ENCODE measurements around the gene EVC2. TPM values are rescaled to one million over a fixed set of nuclear protein-coding genes. Genes with fewer than 3 reads are reported as not detected.
"Not testable (repeated sequence)": the region's sequence is repeated elsewhere in the genome, so short reads cannot be mapped to it uniquely, and the experiment has no call there.

The EVC2 gene
- total RNA-seq, 1 experiment from 2014 or later = 1.3 TPM

GRCh38 chr4:5742968-5743367 lies 34.6 kb upstream of the EVC2 start:
- DNase-seq (ENCODE audit: low spot score) = no peak

GRCh38 chr4:5742388-5742787 lies 34.0 kb upstream of the EVC2 start:
- no peak for DNase-seq (ENCODE audit: low spot score)

GRCh38 chr4:5738061-5738460 lies 29.7 kb upstream of the EVC2 start:
- DNase-seq (ENCODE audit: low spot score) = no peak

- DNase-seq (ENCODE audit: low spot score) = no peak
Observed at GRCh38 chr4:5735463-5735862, 27.1 kb upstream of the EVC2 start.

GRCh38 chr4:5734853-5735252 lies 26.5 kb upstream of the EVC2 start:
- no peak for DNase-seq (ENCODE audit: low spot score)

- DNase-seq (ENCODE audit: low spot score) = no peak
Observed at GRCh38 chr4:5732158-5732557, 23.8 kb upstream of the EVC2 start.

GRCh38 chr4:5730993-5731990 lies 22.9 kb upstream of the EVC2 start:
- no peak for DNase-seq (ENCODE audit: low spot score)

GRCh38 chr4:5730436-5730835 lies 22.1 kb upstream of the EVC2 start:
- DNase-seq (ENCODE audit: low spot score) = no peak

- DNase-seq (ENCODE audit: low spot score) = not testable (repeated sequence)
Observed at GRCh38 chr4:5728412-5728811, 20.1 kb upstream of the EVC2 start.

GRCh38 chr4:5724377-5724776 lies 16.0 kb upstream of the EVC2 start:
- DNase-seq (ENCODE audit: low spot score) = no peak

- no peak for DNase-seq (ENCODE audit: low spot score)
Observed at GRCh38 chr4:5722328-5722727, 14.0 kb upstream of the EVC2 start.

- DNase-seq (ENCODE audit: low spot score) = no peak
Observed at GRCh38 chr4:5721923-5722322, 13.6 kb upstream of the EVC2 start.

- DNase-seq (ENCODE audit: low spot score) = no peak
Observed at GRCh38 chr4:5720980-5721379, 12.6 kb upstream of the EVC2 start.

- no peak for DNase-seq (ENCODE audit: low spot score)
Observed at GRCh38 chr4:5720157-5720850, 11.9 kb upstream of the EVC2 start.

GRCh38 chr4:5719350-5720055 lies 11.1 kb upstream of the EVC2 start:
- no peak for DNase-seq (ENCODE audit: low spot score)

- DNase-seq (ENCODE audit: low spot score) = no peak
Observed at GRCh38 chr4:5718411-5718810, 10.1 kb upstream of the EVC2 start.

GRCh38 chr4:5717449-5718158 lies 9.2 kb upstream of the EVC2 start:
- DNase-seq (ENCODE audit: low spot score) = no peak

- no peak for DNase-seq (ENCODE audit: low spot score)
Observed at GRCh38 chr4:5716391-5716790, 8.0 kb upstream of the EVC2 start.

GRCh38 chr4:5715357-5715756 lies 7.0 kb upstream of the EVC2 start:
- no peak for DNase-seq (ENCODE audit: low spot score)

GRCh38 chr4:5713861-5714260 lies 5.5 kb upstream of the EVC2 start:
- DNase-seq (ENCODE audit: low spot score) = no peak

GRCh38 chr4:5712931-5713330 lies 4.6 kb upstream of the EVC2 start:
- DNase-seq (ENCODE audit: low spot score) = no peak

- peak; percentile 45 for DNase-seq (ENCODE audit: low spot score)
Observed at GRCh38 chr4:5712517-5712916, 4.2 kb upstream of the EVC2 start.
